Activated naive CD4-positive, alpha-beta T cell treated with Interleukin-2 at 50 U/mL for 16 hours (primary cell): Measurements from ENCODE around the gene RAB3A.
"Not testable (repeated sequence)": the region's sequence is repeated elsewhere in the genome, so short reads cannot be mapped to it uniquely, and the experiment has no call there.

Experiments
- DNase-seq: peaks from one replicate; pipeline ENCODE4 v3.0.0-alpha.2; 2020

The RAB3A gene

GRCh38 chr19:18223860-18224524, 20.1 kb upstream of the RAB3A start:
- no peak for DNase-seq

GRCh38 chr19:18221815-18222725, 18.2 kb upstream of the RAB3A start:
- DNase-seq = no peak

- no peak for DNase-seq
Measured at GRCh38 chr19:18220632-18221275, 16.9 kb upstream of the RAB3A start.

- DNase-seq = no peak
Measured at GRCh38 chr19:18219911-18220631, 16.2 kb upstream of the RAB3A start.

- no peak for DNase-seq
Measured at GRCh38 chr19:18218600-18218999, 14.8 kb upstream of the RAB3A start.

- DNase-seq = no peak
Measured at GRCh38 chr19:18218159-18218558, 14.3 kb upstream of the RAB3A start.

GRCh38 chr19:18216789-18217188, 12.9 kb upstream of the RAB3A start:
- DNase-seq = no peak

- DNase-seq = no peak
Measured at GRCh38 chr19:18214779-18215433, 11.1 kb upstream of the RAB3A start.

GRCh38 chr19:18211683-18212082, 7.8 kb upstream of the RAB3A start:
- DNase-seq = no peak

GRCh38 chr19:18209912-18210311, 6.1 kb upstream of the RAB3A start:
- DNase-seq = not testable (repeated sequence)

- DNase-seq = peak; percentile 60
Measured at GRCh38 chr19:18208098-18208951, 4.5 kb upstream of the RAB3A start.

- no peak for DNase-seq
Measured at GRCh38 chr19:18206018-18206417, 2.2 kb upstream of the RAB3A start.

- DNase-seq = peak; percentile 67
Measured at GRCh38 chr19:18205200-18205892, 1.5 kb upstream of the RAB3A start.

- DNase-seq = peak; percentile 44
Measured at GRCh38 chr19:18204394-18205199, 755 bp upstream of the RAB3A start.

GRCh38 chr19:18203408-18203862, 407 bp downstream of the RAB3A start:
- DNase-seq = no peak

- DNase-seq = peak; percentile 20
Measured at GRCh38 chr19:18202778-18203407, 949 bp downstream of the RAB3A start.

- DNase-seq = no peak
Measured at GRCh38 chr19:18202397-18202777, 1.5 kb downstream of the RAB3A start.

- no peak for DNase-seq
Measured at GRCh38 chr19:18198374-18198773, 5.5 kb downstream of the RAB3A start.

- DNase-seq = no peak
Measured at GRCh38 chr19:18197941-18198340, 5.9 kb downstream of the RAB3A start.
